D721Med (cell line): ENCODE results near the gene RGS9BP.
"Not testable (repeated sequence)": the region's sequence is repeated elsewhere in the genome, so short reads cannot be mapped to it uniquely, and the experiment has no call there.

Source experiments
- DNase-seq: peaks from one replicate; pipeline ENCODE4 v3.0.0; 2011; ENCODE audit warnings: low spot score; ENCODE audit not compliant: insufficient read length
- FAIRE-seq: peaks from 2 replicates; lab custom pipeline; 2011; peaks lifted over from hg19 to GRCh38; lab: Jason Lieb, UNC
- CTCF ChIP-seq: IDR thresholded peaks from 2 replicates; pipeline ENCODE4 v1.5.1; 2012; ENCODE audit warnings: mild to moderate bottlenecking, control low read depth; ENCODE audit not compliant: insufficient read depth; ENCODE audit errors: missing control alignments

RGS9BP gene

DNA sequence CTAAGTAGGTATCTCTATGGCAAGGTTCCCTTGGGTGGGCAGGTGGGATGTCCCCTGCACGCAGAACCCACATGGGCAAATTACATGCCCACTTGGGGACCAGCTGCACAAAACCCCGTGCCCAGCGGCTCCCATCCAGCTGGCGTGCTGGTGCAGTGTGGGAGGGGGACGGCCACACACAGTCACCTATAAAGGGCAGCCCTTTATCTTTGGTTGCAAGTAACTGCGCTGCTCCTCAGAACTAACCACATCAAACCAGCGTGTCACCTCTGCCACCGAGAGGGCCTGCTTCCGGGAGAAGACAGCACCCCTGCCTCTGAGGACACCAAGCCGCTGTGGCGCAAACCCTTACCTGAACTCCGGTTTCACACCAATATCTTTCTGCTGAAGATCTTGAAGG is 32.9 kb upstream of the RGS9BP start:
- DNase-seq (no peak), FAIRE-seq (no peak)

GRCh38 chr19:32646556-32646955 is 29.1 kb upstream of the RGS9BP start:
- DNase-seq (no peak), FAIRE-seq (no peak)
- TF ChIP-seq CTCF: no peak

More for the DNA sequence above, 32.9 kb upstream of the RGS9BP start:
- no peak for TF ChIP-seq CTCF

- DNase-seq (no peak), FAIRE-seq (no peak)
- no peak for TF ChIP-seq CTCF
Measured at GRCh38 chr19:32647361-32647760, 28.3 kb upstream of the RGS9BP start.

GRCh38 chr19:32649751-32650150 is 25.9 kb upstream of the RGS9BP start:
- DNase-seq (no peak), FAIRE-seq (no peak)
- no peak for TF ChIP-seq CTCF

DNA sequence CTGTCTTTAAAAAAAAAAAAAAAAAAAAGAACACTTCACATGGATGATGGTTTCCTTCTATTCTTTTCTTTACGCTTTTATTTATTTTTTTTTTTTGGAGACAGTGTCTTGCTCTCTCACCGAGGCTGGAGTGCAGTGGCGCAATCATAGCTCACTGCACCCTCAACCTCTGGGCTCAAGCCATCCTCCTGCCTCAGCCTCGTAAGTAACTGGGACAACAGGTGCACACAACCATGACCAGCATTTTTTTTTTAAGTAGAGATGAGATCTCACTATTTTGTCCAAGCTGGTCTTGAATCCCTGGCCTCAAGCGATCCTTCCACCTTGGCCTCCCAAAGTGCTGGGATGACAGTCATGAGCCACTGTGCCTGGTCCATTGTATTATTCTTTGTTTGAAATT is 25.0 kb upstream of the RGS9BP start:
- FAIRE-seq (no peak), DNase-seq (no peak)
- no peak for TF ChIP-seq CTCF

GRCh38 chr19:32651729-32652140 is 23.9 kb upstream of the RGS9BP start:
- FAIRE-seq (no peak), DNase-seq (no peak)
- TF ChIP-seq CTCF: no peak

DNA sequence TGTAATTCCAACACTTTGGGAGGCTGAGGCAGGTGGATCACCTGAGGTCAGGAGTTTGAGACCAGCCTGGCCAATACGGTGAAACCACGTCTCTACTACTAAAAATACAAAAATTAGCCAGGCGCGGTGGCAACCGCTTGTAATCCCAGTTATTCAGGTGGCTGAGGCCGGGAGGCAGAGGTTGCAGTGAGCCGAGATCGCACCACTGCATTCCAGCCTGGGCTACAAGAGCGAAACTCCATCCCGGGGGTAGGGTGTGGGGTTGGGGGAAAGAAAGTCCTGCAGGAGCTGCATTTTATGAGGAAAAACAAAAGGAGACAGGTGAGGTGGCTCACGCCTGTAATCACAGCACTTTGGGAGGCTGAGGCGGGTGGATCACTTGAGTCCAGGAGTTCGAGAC is 23.3 kb upstream of the RGS9BP start:
- not testable (repeated sequence) for FAIRE-seq, DNase-seq

DNA sequence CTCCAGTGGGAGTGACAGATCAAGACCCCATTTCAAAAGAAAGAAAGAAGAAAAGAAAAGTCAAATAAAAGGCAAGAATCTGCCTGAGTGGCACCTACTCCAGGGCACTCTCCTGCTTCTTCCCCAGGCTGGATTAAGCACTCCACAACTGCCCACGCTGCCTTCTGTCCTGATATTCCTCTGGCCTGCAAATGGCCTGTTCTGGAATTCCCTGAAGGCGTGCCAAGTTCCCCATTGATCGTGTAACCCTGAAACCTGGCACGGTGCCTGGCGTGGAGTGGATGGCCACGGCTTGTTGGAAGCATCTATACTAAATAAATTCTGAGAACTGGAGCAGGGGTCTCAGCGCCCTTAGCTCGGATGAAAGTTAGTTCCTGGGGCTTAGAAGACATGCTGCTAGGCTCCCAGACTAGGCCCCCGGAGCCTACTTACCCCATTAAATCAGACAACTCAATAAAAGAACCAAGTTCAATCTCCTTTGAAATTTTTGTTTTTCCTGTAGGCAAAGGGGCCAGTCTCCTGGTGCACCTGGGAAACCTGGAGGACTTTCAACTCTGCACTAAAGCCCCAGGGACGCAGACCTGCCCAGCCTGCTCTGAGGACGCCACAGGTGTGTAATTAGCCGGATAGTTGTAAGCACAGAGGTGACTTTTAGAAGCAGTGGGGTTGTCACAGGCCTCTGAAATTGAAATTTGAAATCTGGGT is 22.6 kb upstream of the RGS9BP start:
- no peak for DNase-seq
- no peak for TF ChIP-seq CTCF
- no peak for FAIRE-seq
